HUDEP-2 (cell line): ENCODE results near the gene SEPTIN8.
A peak's percentile ranks its signal among the peaks of the same experiment; 100 is the strongest.
"Not testable (repeated sequence)": the region's sequence is repeated elsewhere in the genome, so short reads cannot be mapped to it uniquely, and the experiment has no call there.

Experiments used
- DNase-seq, 76 experiments: peaks; one replicate each; lab custom pipeline; 2025; ENCODE audit not compliant: unreplicated experiment in 76 of 76; lab: John Stamatoyannopoulos, UW

Gene SEPTIN8

DNA sequence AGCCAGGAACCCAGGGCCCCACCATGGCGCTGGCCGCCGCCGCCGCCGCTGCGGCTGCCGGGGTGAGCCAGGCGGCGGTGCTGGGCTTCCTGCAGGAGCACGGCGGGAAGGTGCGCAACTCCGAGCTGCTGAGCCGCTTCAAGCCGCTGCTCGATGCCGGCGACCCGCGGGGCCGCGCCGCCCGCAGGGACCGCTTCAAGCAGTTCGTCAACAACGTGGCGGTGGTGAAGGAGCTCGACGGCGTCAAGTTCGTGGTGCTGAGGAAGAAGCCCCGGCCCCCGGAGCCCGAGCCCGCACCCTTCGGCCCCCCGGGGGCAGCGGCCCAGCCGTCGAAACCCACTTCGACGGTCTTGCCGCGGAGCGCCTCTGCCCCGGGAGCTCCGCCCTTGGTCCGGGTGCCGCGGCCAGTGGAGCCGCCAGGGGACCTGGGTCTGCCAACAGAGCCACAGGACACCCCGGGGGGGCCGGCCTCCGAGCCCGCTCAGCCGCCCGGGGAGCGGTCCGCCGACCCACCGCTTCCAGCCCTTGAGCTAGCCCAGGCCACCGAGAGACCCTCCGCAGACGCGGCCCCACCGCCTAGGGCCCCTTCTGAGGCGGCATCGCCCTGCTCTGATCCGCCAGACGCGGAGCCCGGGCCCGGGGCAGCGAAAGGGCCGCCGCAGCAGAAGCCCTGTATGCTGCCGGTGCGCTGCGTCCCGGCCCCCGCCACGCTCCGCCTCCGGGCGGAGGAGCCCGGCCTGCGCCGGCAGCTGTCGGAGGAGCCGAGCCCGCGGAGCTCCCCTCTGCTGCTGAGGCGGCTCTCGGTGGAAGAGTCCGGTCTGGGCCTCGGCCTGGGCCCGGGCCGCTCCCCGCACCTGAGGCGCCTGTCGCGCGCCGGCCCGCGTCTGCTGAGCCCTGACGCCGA, 36.8 kb upstream of the SEPTIN8 start:
- DNase-seq: peak in 4 of 76 experiments; percentile 3 to 13 (median 7)

- no peak for DNase-seq
Observed at GRCh38 chr5:132812781-132813598, 36.0 kb upstream of the SEPTIN8 start, which contains the start of gene SOWAHA. TSS of gene SOWAHA (plus strand) at chr5:132813302. CDS start at chr5:132813622, 320 bp downstream.

DNA sequence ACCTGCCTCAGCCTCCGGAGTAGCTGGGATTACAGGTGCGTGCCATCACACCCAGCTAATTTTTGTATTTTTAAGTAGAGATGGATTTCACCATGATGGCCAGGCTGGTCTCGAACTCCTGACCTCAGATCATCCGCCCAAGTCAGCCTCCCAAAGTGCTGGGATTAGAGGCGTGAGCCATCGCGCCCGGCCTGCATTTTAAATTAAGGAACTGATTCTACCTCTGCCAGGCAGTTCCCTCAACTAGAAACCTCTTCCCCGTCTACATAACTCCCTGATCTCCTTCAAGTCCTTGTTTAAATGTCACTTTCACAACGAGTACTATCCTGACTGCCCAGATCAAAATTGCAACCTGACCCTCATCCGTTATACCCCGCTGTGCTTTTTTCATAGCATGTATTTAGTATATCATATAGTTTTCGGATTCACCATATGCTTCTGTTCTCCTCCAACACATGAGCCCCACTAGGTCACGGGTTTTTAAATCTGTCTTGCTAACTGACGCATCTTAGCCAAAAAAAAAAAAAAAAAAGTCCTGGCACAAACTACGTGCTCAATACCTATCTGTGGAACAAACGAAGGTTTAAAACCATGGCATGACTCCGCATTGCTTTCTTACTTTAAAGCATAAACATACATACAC, 35.2 kb upstream of the SEPTIN8 start:
- no peak for DNase-seq

DNA sequence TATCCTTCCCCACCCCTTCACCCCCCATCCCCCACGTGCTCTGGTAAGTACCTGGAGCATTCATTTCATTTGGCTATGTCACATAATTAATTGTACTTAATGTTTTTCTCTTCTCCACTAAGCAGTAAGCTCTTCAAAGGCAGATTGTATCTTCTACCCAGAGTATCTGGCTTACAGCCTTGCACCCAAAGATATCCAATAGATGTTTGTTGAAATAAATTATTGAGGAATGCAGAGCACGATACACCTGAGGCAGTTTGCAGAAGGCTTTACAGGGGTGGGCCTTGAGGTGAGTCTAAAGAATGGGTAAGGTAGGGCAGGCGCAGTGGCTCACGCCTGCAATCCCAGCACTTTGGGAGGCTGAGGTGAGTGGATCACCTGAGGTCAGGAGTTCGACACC, 33.6 kb upstream of the SEPTIN8 start:
- peak in 1 of 76 experiments; percentile 4 for DNase-seq

GRCh38 chr5:132808866-132809265, 31.8 kb upstream of the SEPTIN8 start:
- DNase-seq: no peak

DNA sequence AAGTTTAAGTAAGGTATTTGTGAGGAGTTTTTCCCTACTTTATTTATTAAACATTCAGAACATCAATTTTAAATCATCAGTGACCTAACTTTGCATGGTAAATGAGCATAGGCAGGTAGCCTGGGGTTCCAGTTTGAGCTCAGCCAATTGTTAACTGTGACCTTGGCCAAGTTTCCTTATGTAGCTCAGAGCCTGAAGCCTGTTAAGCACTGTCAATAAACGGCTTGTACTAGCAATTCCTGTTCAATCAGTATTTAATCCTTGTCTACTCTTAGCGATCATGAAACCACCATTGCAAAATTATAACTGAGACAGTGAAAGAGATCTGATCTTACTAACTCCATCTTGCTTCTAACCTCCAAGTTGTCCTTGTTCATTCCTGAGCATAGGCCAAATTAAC, 31.4 kb upstream of the SEPTIN8 start:
- no peak for DNase-seq

DNA sequence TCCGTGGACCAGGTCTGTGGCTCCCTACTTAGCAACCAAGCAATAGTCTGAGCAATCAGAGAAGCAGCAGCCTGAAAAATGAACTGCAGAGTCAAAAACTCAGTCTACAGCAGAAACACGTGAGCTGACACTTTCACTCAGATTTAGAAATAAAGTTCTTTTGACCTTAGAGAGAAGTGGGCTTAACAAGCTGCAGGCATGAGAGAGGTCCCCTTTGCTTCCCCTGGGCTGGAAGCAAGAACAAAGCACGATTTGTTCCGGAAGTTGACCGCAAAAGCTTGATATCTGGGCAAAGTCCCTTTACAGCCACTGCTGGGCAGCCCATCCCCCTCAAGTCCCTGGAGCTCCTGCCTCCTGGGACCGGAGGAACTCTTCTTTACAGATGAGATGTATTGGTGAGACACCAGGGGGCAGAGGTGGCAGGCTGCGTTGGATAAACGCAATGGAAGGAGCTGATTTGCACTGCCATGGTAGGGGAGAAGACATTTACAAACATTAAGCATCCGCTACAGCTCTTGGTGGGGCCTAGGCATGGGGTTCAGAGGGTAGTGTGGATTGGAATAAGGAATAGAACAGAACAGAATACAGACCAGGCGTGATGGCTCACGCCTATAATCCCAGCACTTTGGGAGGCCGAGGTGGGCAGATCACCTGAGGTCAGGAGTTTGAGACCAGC, 30.3 kb upstream of the SEPTIN8 start:
- peak in 41 of 76 experiments; percentile 3 to 64 (median 30) for DNase-seq

GRCh38 chr5:132806804-132807162, 29.7 kb upstream of the SEPTIN8 start:
- not testable (repeated sequence) for DNase-seq

DNA sequence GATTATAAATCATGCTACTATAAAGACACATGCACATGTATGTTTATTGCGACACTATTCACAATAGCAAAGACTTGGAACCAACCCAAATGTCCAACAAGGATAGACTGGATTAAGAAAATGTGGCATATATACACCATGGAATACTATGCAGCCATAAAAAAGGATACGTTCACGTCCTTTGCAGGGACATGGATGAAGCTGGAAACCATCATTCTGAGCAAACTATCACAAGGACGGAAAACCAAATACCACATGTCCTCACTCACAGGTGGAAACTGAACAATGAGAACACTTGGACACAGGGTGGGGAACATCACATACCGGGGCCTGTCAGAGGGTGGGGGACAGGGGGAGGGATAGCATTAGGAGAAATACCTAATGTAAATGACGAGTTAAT, 28.8 kb upstream of the SEPTIN8 start:
- DNase-seq: not testable (repeated sequence)

GRCh38 chr5:132804219-132804618, 27.2 kb upstream of the SEPTIN8 start:
- DNase-seq: not testable (repeated sequence)

DNA sequence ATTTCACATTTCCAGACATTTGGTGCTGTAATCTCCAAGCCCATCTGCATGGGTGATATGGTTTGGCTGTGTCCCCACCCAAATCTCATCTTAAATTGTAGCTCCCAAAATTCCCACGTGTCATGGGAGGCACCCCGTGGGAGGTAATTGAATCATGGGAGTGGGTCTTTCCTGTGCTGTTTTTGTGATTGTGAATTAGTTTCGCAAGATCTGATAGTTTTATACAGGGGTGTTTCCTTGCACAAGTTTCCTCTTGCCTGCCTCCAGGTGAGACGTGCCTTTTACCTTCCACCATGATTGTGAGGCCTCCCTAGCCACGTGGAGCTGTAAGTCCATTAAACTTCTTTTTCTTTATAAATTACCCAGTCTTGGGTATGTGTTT, 25.6 kb upstream of the SEPTIN8 start:
- not testable (repeated sequence) for DNase-seq

GRCh38 chr5:132802044-132802684, 25.1 kb upstream of the SEPTIN8 start:
- no peak for DNase-seq

DNA sequence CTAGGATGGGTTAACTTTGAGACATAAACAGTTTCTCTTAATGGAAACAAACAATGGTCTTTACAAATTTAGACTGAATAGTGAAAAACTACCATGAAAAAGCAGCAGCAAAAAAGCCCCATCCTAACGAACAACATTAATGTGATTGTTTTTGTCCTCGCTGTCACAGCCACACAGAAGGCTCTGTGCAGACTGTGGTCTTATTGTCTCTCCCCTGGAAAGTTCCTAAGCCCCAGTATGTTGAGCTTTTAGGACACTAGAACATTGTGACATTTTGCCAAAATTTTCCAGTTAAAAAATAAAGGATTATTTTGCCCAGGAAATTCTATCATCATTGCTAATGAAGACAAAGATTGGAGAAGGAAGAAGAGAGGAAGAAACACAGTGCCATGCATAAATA, 23.5 kb upstream of the SEPTIN8 start:
- DNase-seq: no peak

- no peak for DNase-seq
Observed at GRCh38 chr5:132799392-132799791, 22.4 kb upstream of the SEPTIN8 start.

GRCh38 chr5:132797651-132798050, 20.6 kb upstream of the SEPTIN8 start:
- DNase-seq: no peak

DNA sequence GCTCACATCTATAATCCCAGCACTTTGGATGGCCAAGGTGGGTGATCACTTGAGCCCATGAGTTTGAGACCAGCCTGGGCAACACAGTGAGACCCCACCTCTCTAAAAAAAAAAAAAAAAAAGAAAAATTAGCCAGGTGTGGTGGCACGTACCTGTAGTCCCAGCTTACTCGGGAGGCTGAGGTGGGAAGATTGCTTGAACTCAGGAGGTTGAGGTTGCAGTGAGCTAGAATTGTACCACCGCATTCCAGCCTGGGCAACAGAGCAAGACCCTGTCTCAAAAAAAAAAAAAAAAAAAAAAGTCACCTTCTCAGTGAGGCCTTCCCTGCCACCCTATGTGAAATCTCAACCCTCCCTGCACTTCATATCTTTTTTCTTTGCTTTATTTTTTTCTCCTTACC, 14.0 kb upstream of the SEPTIN8 start:
- DNase-seq: no peak

DNA sequence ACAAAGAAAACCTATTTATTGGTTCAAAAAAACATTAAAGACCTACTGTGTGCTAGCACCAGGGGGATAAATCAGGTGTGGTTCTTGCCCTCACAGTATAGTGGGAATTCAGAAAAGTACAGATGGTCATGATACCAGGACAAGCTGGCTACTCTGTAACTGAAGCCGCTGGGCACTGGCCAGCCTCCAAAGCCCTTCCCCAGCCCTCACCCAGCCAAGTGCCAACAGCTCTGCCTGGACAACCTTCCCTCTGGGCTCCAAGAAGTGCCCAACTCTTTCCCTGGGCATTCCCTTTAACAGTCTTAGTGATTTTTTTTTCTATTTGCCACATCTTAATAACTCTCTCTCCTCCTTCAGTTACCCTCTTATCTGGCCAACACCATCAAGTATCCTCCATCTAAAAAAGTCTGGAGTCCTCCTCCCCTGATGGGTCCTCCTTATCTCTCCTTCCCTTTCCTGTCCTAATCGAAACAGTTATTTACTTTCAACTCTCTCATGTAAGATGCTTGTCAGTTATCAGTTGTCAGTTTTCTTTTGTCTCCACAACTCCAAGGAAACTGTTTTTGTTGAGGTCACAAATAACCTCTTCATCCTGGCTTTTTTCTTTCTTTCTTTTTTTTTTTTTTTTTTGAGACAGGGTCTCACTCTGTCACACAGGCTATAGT, 13.3 kb upstream of the SEPTIN8 start:
- peak in 19 of 76 experiments; percentile 2 to 49 (median 19) for DNase-seq

DNA sequence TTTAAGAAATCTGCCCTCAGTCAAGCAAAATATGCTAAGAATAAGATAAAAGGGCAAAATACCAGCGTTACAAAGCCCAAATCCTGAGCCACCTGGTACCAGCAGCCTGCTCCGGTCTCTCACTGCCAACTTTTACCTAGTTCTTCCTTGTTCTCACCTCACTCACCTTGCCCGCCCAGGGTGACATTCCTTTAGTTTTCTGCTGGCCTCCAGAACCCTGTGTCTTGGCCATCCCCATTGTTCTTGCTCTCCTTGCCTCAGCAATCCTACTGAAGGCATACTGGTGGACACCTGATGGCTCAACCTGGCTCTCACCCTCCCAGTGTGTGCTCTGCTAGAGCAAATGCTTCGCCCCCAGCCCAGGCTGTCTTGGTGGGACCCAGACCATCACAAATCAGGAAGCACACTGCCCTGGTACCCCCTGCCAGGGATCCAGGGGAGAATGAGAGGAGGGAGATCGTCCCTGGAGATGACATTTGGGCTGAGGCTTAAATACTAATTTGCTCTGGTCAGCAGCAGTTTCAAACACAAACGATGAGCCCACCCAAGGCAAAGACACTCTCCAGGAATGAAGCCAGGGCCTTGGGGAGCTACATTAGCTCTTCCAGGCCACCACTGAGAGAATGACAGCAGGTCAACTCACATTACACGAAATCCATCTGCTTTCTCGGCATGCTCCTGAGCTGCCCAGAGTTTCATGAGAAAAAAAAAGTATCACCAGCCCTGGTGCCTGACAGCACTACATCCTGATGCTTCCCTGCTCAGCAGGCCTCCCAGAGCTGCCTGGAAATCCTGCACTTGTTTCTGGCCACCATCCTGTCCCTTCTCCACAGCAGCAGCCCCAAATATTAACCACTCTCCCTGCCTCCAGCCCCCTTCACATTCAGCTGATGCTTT, 12.2 kb upstream of the SEPTIN8 start:
- no peak for DNase-seq
